AG20443 (cell line): ENCODE results near the gene C11orf21.

Experiments
- DNase-seq: peaks from one replicate; pipeline ENCODE4 v3.0.0; 2012; ENCODE audit warnings: low spot score, mixed read lengths

C11orf21 gene

GRCh38 chr11:2320568-2321310 is 19.0 kb upstream of the C11orf21 start:
- DNase-seq: no peak

- DNase-seq: no peak
Measured at GRCh38 chr11:2319791-2320472, 18.2 kb upstream of the C11orf21 start.

- DNase-seq: no peak
Measured at GRCh38 chr11:2318707-2319106, 17.0 kb upstream of the C11orf21 start.

GRCh38 chr11:2318123-2318522 is 16.4 kb upstream of the C11orf21 start:
- DNase-seq: no peak

GRCh38 chr11:2317354-2318050 is 15.8 kb upstream of the C11orf21 start:
- DNase-seq: no peak

- no peak for DNase-seq
Measured at GRCh38 chr11:2316963-2317244, 15.2 kb upstream of the C11orf21 start.

GRCh38 chr11:2316169-2316962 is 14.6 kb upstream of the C11orf21 start:
- DNase-seq: no peak

GRCh38 chr11:2315395-2316168 is 13.9 kb upstream of the C11orf21 start:
- DNase-seq: no peak

- DNase-seq: peak; percentile 84
Measured at GRCh38 chr11:2314525-2315394, 13.0 kb upstream of the C11orf21 start.

- DNase-seq: no peak
Measured at GRCh38 chr11:2314136-2314524, 12.4 kb upstream of the C11orf21 start.

- no peak for DNase-seq
Measured at GRCh38 chr11:2313051-2313951, 11.6 kb upstream of the C11orf21 start.

GRCh38 chr11:2312232-2313042 is 10.7 kb upstream of the C11orf21 start:
- DNase-seq: peak; percentile 83

- no peak for DNase-seq
Measured at GRCh38 chr11:2311353-2312133, 9.8 kb upstream of the C11orf21 start.

GRCh38 chr11:2310786-2311352 is 9.2 kb upstream of the C11orf21 start:
- DNase-seq: no peak

GRCh38 chr11:2310073-2310785 is 8.5 kb upstream of the C11orf21 start:
- no peak for DNase-seq

GRCh38 chr11:2309251-2310072 is 7.7 kb upstream of the C11orf21 start:
- DNase-seq: no peak
